IPS-15b (cell line): ENCODE data around the gene SMCP.

Source experiments
- H3K27me3 ChIP-seq: one replicate; pipeline ENCODE4 v1.6.1; 2013; ENCODE audit warnings: low read length; ENCODE audit not compliant: control insufficient read depth, insufficient read depth
- H3K36me3 ChIP-seq: one replicate; pipeline ENCODE4 v1.6.1; 2013; ENCODE audit warnings: low read length; ENCODE audit not compliant: control insufficient read depth, insufficient read depth
- H3K4me1 ChIP-seq: one replicate; pipeline ENCODE4 v1.6.1; 2013; ENCODE audit warnings: mild to moderate bottlenecking, low read length; ENCODE audit not compliant: control insufficient read depth, insufficient read depth
- H3K4me3 ChIP-seq: one replicate; pipeline ENCODE4 v1.5.1; 2013; ENCODE audit warnings: low read depth, low read length
- H3K9ac ChIP-seq: one replicate; pipeline ENCODE4 v1.6.1; 2013; ENCODE audit warnings: low read depth, mild to moderate bottlenecking, low read length
- H3K9me3 ChIP-seq: one replicate; pipeline ENCODE4 v1.6.1; 2013; ENCODE audit warnings: mild to moderate bottlenecking, low read length; ENCODE audit not compliant: control insufficient read depth, insufficient read depth

Gene SMCP

GRCh38 chr1:152899027-152899426 is 20.9 kb downstream of the SMCP start:
- Histone ChIP-seq H3K4me3 (no peak overlapping the region), H3K9me3 (peaks cover 3% of the 10 kb centered on the region), H3K4me1 (no peaks in the 10 kb centered on the region), H3K9ac (no peak overlapping the region), H3K36me3 (no peaks in the 10 kb centered on the region), H3K27me3 (no peaks in the 10 kb centered on the region)

DNA sequence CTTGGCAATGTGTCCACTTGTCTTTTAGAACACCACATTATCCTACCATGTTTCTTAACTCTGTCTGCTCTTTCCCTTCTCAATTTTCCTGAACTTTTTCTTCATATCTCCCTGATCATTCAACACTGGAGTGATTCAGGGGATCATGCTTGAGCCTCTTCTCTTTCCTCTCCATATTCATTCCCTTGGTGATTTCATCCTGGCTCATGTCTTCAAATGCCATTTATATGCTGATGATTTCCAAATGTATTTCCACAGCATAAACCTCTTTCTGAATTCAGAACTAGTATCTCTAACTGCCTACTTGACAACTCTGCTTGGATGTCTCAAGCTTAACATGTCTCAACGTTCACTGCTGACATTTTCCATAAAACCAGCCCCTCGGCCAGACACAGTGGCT is 21.8 kb downstream of the SMCP start:
- Histone ChIP-seq H3K4me3 (no peak overlapping the region), H3K9me3 (peaks cover 3% of the 10 kb centered on the region), H3K36me3 (no peaks in the 10 kb centered on the region), H3K27me3 (no peaks in the 10 kb centered on the region), H3K9ac (no peak overlapping the region), H3K4me1 (no peaks in the 10 kb centered on the region)

GRCh38 chr1:152901631-152902030 is 23.5 kb downstream of the SMCP start:
- no peaks in the 10 kb centered on the region for H3K36me3 ChIP-seq
- no peak overlapping the region for H3K9ac ChIP-seq
- H3K9me3 ChIP-seq = peaks cover 3% of the 10 kb centered on the region
- no peaks in the 10 kb centered on the region for H3K4me1 ChIP-seq
- H3K27me3 ChIP-seq = no peaks in the 10 kb centered on the region
- H3K4me3 ChIP-seq = no peak overlapping the region

GRCh38 chr1:152902636-152903035 is 24.5 kb downstream of the SMCP start:
- H3K9me3 ChIP-seq = peaks cover 3% of the 10 kb centered on the region

DNA sequence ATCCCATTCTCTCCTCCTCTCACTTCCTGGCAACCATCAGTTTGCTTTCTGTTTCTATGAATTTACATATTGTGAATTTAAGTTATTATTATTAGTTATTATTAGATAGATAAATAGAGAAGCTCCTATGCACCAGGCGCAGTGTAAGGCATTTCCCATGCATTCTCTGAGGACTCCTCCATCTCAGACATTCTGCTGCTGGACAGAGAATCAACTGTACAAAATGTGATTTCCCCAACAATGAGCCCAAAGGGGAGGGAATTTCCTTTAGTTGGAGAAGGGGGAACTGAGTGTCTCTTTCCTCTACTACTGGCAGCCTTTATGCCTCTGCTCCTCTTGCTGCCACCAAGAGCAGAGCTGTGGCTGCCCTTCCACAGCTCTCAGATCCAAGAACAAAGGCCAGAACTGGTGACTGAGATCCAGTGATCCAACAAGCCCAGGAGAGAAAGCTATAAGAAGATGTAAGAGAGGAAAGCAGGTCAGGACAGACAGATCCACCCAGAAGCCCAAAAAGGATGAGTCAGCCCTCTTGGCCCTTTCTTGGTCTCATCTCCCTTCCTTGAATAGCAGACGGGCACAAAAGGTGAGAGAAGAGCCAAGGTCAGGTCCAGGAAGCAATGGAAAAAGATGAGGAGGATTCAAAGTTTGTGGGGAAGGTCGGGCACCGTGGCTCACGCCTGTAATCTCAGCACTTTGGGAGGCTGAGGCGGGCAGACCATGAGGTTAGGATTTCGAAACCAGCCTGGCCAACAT is 26.7 kb downstream of the SMCP start:
- Histone ChIP-seq H3K4me1 (no peaks in the 10 kb centered on the region), H3K4me3 (no peak overlapping the region), H3K36me3 (no peaks in the 10 kb centered on the region), H3K27me3 (no peaks in the 10 kb centered on the region), H3K9ac (no peak overlapping the region), H3K9me3 (peaks cover 6% of the 10 kb centered on the region)

More at GRCh38 chr1:152902636-152903035, 24.5 kb downstream of the SMCP start:
- no peaks in the 10 kb centered on the region for H3K27me3 ChIP-seq
- H3K4me1 ChIP-seq = no peaks in the 10 kb centered on the region
- no peaks in the 10 kb centered on the region for H3K36me3 ChIP-seq
- H3K4me3 ChIP-seq = no peak overlapping the region
- H3K9ac ChIP-seq = no peak overlapping the region

DNA sequence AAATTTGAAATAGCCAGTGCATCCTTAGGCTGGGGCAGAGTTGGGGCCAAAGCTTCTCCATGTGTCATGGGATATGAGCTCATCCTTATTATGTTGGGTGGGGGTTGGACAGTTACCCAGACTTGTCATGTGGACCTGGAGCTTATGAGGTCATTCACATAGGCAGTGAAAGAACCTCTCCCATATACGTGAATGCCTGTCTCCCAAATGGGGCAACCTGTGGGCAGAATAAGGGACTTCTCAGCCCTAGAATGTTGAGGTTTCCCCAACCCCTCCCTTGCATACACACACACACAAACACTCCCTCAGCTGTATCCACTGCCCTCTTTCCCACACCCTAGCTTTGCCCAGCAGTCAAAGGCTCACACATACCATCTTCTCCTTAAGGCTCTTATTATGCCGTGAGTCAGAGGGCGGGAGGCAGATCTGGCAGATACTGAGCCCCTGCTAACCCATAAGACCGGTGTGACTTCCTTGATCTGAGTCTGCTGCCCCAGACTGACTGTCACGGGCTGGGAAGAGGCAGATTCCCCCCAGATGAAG is 28.0 kb downstream of the SMCP start:
- H3K27me3 ChIP-seq = no peaks in the 10 kb centered on the region
- H3K36me3 ChIP-seq = no peaks in the 10 kb centered on the region
- H3K4me1 ChIP-seq = no peaks in the 10 kb centered on the region
- peaks cover 6% of the 10 kb centered on the region for H3K9me3 ChIP-seq
- H3K9ac ChIP-seq = no peak overlapping the region
- H3K4me3 ChIP-seq = no peak overlapping the region

DNA sequence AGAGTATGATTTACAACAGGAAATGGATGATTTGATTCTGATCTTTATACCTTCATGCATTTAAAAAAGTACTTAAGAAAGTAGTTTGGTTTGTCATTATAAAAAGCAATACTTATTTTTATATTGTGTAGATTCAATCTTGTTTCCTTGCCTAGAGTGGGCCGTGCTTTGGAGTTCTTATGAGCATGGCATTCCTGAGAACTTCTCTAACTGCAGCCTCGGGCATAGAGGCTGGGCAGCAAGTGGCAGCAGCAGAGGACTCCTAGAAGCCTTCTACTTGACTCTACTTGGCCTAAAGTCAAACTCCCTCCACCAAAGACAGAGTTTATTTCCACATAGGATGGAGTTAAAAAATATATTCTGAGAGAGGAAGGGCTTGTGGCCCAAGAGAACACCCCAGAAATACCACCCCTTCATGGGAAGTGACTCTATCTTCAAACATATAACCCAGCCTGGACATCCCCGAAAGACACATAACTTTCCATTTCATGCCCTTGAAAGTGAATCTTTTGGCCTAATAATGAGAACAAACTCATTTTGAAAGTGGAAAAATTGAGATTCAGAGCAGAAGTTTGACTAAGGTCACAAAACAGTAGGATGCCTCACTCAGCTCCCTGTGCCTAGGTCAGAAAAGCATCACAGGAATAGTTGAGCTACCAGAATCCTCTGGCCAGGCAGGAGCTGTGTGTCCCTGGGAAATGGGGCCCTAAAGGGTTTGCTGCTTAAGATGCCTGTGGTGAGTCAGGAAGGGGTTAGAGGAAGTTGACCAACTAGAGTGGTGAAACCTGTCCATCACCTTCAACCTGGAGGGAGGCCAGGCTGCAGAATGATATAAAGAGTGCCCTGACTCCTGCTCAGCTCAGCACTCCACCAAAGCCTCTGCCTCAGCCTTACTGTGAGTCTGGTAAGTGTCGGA is 29.8 kb downstream of the SMCP start, which contains the start of gene IVL:
IVL (plus strand) TSS at position 861 of the 916 bp plus-strand sequence. CDS start 1,252 bp downstream, outside the sequence.
- H3K36me3 ChIP-seq = no peaks in the 10 kb centered on the region
- H3K4me1 ChIP-seq = no peaks in the 10 kb centered on the region
- H3K9ac ChIP-seq = no peak within 1 kb of the TSS
- H3K4me3 ChIP-seq = no peak within 1 kb of the TSS
- H3K27me3 ChIP-seq = no peaks in the 10 kb centered on the region
- peaks cover 6% of the 10 kb centered on the region for H3K9me3 ChIP-seq

GRCh38 chr1:152909206-152909605 is 31.1 kb downstream of the SMCP start:
- Histone ChIP-seq H3K9me3 (peaks cover 3% of the 10 kb centered on the region), H3K27me3 (no peaks in the 10 kb centered on the region), H3K4me3 (no peak overlapping the region), H3K36me3 (no peaks in the 10 kb centered on the region), H3K4me1 (no peaks in the 10 kb centered on the region), H3K9ac (no peak overlapping the region)

- Histone ChIP-seq H3K9me3 (peaks cover 3% of the 10 kb centered on the region), H3K9ac (no peak overlapping the region), H3K4me1 (no peaks in the 10 kb centered on the region), H3K4me3 (no peak overlapping the region), H3K36me3 (no peaks in the 10 kb centered on the region), H3K27me3 (no peaks in the 10 kb centered on the region)
These were observed 34.3 kb downstream of the SMCP start for GRCh38 chr1:152912471-152912870.

GRCh38 chr1:152912900-152913299 is 34.8 kb downstream of the SMCP start:
- Histone ChIP-seq H3K9me3 (peaks cover 3% of the 10 kb centered on the region), H3K4me1 (no peaks in the 10 kb centered on the region), H3K36me3 (no peaks in the 10 kb centered on the region), H3K27me3 (no peaks in the 10 kb centered on the region), H3K4me3 (no peak overlapping the region), H3K9ac (no peak overlapping the region)

DNA sequence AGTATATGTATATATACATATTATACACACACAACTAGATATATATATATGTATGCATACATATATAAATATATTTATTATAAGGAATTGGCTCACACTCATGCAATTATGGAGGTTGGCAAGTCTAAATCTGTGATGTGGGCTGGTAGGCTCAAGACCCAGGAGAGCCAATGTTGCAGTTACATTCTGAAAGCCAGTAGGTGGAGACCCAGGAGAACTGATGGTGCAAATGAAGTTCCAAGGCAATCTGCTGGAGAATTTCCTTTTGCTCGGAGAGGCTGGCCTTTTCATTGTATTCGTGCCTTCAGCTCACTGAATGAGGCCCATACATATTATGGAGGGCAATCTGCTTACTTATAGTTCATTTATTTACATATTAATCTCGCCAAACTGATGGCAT is 39.7 kb downstream of the SMCP start:
- H3K9ac ChIP-seq = no peak overlapping the region
- no peaks in the 10 kb centered on the region for H3K27me3 ChIP-seq
- H3K36me3 ChIP-seq = no peaks in the 10 kb centered on the region
- no peak overlapping the region for H3K4me3 ChIP-seq
- H3K9me3 ChIP-seq = no peaks in the 10 kb centered on the region
- no peaks in the 10 kb centered on the region for H3K4me1 ChIP-seq
